PC-9 (cell line): Measurements from ENCODE around the gene TM4SF1. TPM values are rescaled to one million over a fixed set of nuclear protein-coding genes. Genes with fewer than 3 reads are reported as not detected.

Experiments
- BruUV-seq: library from RNA; stranded (reverse); fragments of 400-500 nt; replicated peaks from 2 replicates; lab custom pipeline; 2021; lab: Mats Ljungman, UMichigan
- CTCF ChIA-PET: fragments of 300-600 bp; sonication (Branson Sonifier 250); formaldehyde crosslinking; loops from one replicate; lab custom pipeline; 2022; ENCODE audit warnings: antibody characterized with exemption; lab: Charles Lee
- POLR2A ChIA-PET: fragments of 300-600 bp; sonication (Branson Sonifier 250); formaldehyde crosslinking; loops from one replicate; lab custom pipeline; 2022; ENCODE audit warnings: antibody characterized with exemption; ENCODE audit not compliant: unreplicated experiment; lab: Charles Lee
- DNase-seq, 2 experiments: peaks; one replicate each; pipeline versions ENCODE4 v3.0.0 to v3.0.0-alpha.2; 2015 to 2022; ENCODE audit warnings: mixed read lengths in 1 of 2
- H2AFZ ChIP-seq: fragments of 200-600 bp; sonication (generic); 2 replicates; pipeline ENCODE4 v1.8.1; 2017; ENCODE audit warnings: antibody characterized with exemption
- H3F3A ChIP-seq: fragments of 200-600 bp; sonication (generic); 2 replicates; pipeline ENCODE4 v1.8.1; 2017; ENCODE audit warnings: antibody characterized with exemption, mild to moderate bottlenecking, low read depth; ENCODE audit not compliant: insufficient read depth
- H3K27ac ChIP-seq: fragments of 200-600 bp; sonication (generic); 2 replicates; pipeline ENCODE4 v1.6.1; 2016; ENCODE audit warnings: mixed run types
- H3K27me3 ChIP-seq: fragments of 200-600 bp; sonication (generic); 2 replicates; pipeline ENCODE4 v1.6.1; 2016; ENCODE audit warnings: low read depth, mixed run types; ENCODE audit not compliant: insufficient read depth
- H3K36me3 ChIP-seq: fragments of 200-600 bp; sonication (generic); 2 replicates; pipeline ENCODE4 v1.6.1; 2016; ENCODE audit warnings: low read depth, mixed run types
- H3K4me1 ChIP-seq: fragments of 200-600 bp; sonication (generic); replicated peaks from 2 replicates; pipeline ENCODE4 v1.6.1; 2016; ENCODE audit warnings: mixed run types; ENCODE audit not compliant: insufficient read depth
- H3K4me2 ChIP-seq: fragments of 200-600 bp; sonication (generic); 2 replicates; pipeline ENCODE4 v1.6.1; 2017; ENCODE audit warnings: mixed run types
- H3K4me3 ChIP-seq: fragments of 200-600 bp; sonication (generic); 2 replicates; pipeline ENCODE4 v1.6.1; 2016; ENCODE audit warnings: mixed run types
- H3K79me2 ChIP-seq: fragments of 200-600 bp; sonication (generic); 2 replicates; pipeline ENCODE4 v1.6.1; 2017; ENCODE audit warnings: low read depth, mixed run types
- H3K9me2 ChIP-seq: fragments of 200-600 bp; sonication (generic); 2 replicates; pipeline ENCODE4 v1.8.1; 2017; ENCODE audit warnings: mild to moderate bottlenecking; ENCODE audit not compliant: insufficient read depth
- H3K9me3 ChIP-seq: fragments of 200-600 bp; sonication (generic); 2 replicates; pipeline ENCODE4 v1.8.1; 2016; ENCODE audit warnings: low read depth; ENCODE audit not compliant: insufficient read depth
- H4K20me1 ChIP-seq: fragments of 200-600 bp; sonication (generic); 2 replicates; pipeline ENCODE4 v1.8.1; 2017; ENCODE audit not compliant: insufficient read depth
- EZH2 ChIP-seq: fragments of 200-600 bp; sonication (generic); IDR thresholded peaks from 2 replicates; pipeline ENCODE4 v1.8.0; 2017; ENCODE audit warnings: antibody characterized with exemption, low read depth
- intact Hi-C: fragments of 100-400 bp; cut with micrococcal nuclease; formaldehyde crosslinking; loops from one replicate; pipeline ENCODE4 v1.10.0; 2022; ENCODE audit not compliant: unreplicated experiment
- total RNA-seq: library from RNA; stranded (reverse); gene quantifications from 2 replicates; pipeline ENCODE4 v1.2.3, GENCODE V29; 2021
- TF ChIP-seq, protein P1 (sequence below): fragments of 200-600 bp; sonication (generic); conservative IDR thresholded peaks from 2 replicates; pipeline ENCODE4 v1.6.1; 2017; ENCODE audit warnings: mixed run types, antibody characterized with exemption, mild to moderate bottlenecking, moderate library complexity

Gene TM4SF1
- total RNA-seq, 1 experiment from 2014 or later: 146 TPM

- peak overlapping the region; percentile 98 for H3K4me2 ChIP-seq
- H3K4me3 ChIP-seq: peak overlapping the region; percentile 92
- ChIA-PET CTCF (interaction anchor here (0.7 to 1.2 kb wide), 3 partner anchors 26 to 112 kb away, joined by 3 to 5 read pairs (median 4); partner anchors contain the start of gene TM4SF4), POLR2A (interaction anchor here (0.5 to 2.1 kb wide), 6 partner anchors 8 to 280 kb away, joined by 3 to 35 read pairs (median 8); no protein-coding TSS in a partner anchor)
- H3K79me2 ChIP-seq: peaks cover 41% of the 10 kb centered on the region
- no peaks in the 10 kb centered on the region for H3K27me3 ChIP-seq
- BruUV-seq: no TSS peak
- H3K9me2 ChIP-seq: no peaks in the 10 kb centered on the region
- H3K4me1 ChIP-seq: peaks cover 54% of the 10 kb centered on the region
- H4K20me1 ChIP-seq: no peaks in the 10 kb centered on the region
- peak in 1 of 2 experiments; percentile 22 for DNase-seq
- H3K9me3 ChIP-seq: no peaks in the 10 kb centered on the region
- peaks cover 25% of the 10 kb centered on the region for H3K36me3 ChIP-seq
- TF ChIP-seq, protein P1, sequence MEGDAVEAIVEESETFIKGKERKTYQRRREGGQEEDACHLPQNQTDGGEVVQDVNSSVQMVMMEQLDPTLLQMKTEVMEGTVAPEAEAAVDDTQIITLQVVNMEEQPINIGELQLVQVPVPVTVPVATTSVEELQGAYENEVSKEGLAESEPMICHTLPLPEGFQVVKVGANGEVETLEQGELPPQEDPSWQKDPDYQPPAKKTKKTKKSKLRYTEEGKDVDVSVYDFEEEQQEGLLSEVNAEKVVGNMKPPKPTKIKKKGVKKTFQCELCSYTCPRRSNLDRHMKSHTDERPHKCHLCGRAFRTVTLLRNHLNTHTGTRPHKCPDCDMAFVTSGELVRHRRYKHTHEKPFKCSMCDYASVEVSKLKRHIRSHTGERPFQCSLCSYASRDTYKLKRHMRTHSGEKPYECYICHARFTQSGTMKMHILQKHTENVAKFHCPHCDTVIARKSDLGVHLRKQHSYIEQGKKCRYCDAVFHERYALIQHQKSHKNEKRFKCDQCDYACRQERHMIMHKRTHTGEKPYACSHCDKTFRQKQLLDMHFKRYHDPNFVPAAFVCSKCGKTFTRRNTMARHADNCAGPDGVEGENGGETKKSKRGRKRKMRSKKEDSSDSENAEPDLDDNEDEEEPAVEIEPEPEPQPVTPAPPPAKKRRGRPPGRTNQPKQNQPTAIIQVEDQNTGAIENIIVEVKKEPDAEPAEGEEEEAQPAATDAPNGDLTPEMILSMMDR: no peak
- TF ChIP-seq EZH2: no peak
- intact Hi-C loops: no loop called here
- H2AFZ ChIP-seq: no peak overlapping the region
- peaks cover 43% of the 10 kb centered on the region for H3F3A ChIP-seq
- peak overlapping the region; percentile 99 for H3K27ac ChIP-seq
Observed at GRCh38 chr3:149378478-149379309, 1.2 kb upstream of the TM4SF1 start.

DNA sequence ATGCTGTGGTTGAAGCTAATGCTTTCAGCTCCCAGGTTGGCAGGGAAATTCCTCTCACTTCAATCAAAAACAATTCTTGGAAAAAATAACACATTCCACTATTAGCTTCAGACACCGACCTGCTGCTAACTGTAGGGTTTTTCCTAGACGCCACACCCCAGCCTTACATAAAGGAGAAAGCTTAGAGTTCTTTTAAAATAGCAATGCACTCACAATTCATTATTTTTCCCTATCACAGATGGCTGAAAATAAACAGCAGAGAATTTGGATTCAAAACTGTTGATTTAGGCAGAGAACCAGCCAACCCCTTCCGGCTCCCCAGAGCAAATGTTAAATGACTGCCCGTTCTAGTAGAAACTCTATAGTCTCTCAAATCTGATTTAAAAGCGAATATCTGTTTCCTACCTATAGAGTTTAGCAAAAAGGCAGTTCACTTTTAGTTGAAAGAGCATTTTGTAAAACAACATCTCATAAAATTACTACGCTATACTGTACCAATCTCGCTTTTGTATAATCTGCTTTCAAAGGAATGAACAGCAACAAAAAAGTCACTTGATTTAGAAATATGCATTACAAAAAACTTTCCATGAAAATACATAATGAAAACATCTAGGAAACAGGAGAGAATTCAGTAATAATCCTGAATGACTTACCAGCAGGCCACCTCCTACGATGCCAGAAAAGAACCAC is 586 bp downstream of the TM4SF1 start:
- Histone ChIP-seq H3K79me2 (peaks cover 58% of the 10 kb centered on the region), H3K9me3 (no peaks in the 10 kb centered on the region), H3K27me3 (no peaks in the 10 kb centered on the region), H3K4me2 (peak overlapping the region; percentile 98), H2AFZ (no peak overlapping the region), H3K4me1 (peaks cover 64% of the 10 kb centered on the region), H3K4me3 (peak overlapping the region; percentile 92), H3K36me3 (peaks cover 43% of the 10 kb centered on the region), H3K9me2 (no peaks in the 10 kb centered on the region), H3F3A (peaks cover 60% of the 10 kb centered on the region), H3K27ac (peak overlapping the region; percentile 99), H4K20me1 (no peaks in the 10 kb centered on the region)
- intact Hi-C loops: loop anchor here (1.0 to 2.0 kb wide), 5 partner anchors 9 to 103 kb away; no protein-coding TSS in a partner anchor
- TF ChIP-seq, protein P1: 0 out of 2 replicates have a peak, but pooled peaks have one; percentile 19
- no peak for TF ChIP-seq EZH2
- TSS peak; percentile 45 for BruUV-seq
- DNase-seq: no peak
- ChIA-PET CTCF (no interaction called here), POLR2A (interaction anchor here (0.6 to 2.1 kb wide), 11 partner anchors 8 to 96 kb away, joined by 3 to 35 read pairs (median 6); no protein-coding TSS in a partner anchor)

DNA sequence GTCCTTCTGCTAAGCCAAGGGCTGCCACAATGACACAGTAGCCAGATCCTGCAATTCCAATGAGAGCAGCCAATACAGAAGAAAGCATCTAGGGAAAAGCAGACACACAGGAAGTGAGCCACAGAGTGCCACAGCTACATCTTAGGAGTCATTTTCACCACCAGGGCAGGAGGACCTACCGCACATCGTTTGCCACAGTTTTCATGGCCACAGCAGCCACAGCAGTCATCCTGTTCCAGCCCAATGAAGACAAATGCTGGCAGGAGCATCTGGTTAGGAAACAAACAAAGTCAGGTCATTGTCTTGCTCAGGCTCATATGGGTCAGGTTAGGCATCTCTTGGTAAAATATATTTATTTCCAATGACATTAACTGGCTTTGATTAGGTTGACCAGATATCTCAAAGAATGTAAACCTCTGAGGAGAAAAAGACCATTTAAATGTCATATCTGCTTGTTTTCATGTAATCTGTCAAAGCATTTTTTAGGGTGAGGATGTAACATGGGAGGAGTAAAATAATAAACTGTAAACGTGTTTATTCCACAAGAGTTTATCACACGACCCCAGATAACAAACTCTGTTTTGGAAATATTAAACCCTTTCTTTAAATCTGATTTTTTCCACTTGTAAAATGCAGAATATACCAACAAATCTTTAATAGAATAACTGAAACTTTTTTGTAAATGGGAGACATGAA is 1.8 kb downstream of the TM4SF1 start:
- peaks cover 56% of the 10 kb centered on the region for H3K36me3 ChIP-seq

More for the DNA sequence above, 1.8 kb downstream of the TM4SF1 start:
- no peaks in the 10 kb centered on the region for H4K20me1 ChIP-seq
- peak overlapping the region; percentile 92 for H3K4me3 ChIP-seq
- BruUV-seq: no TSS peak
- H2AFZ ChIP-seq: no peak overlapping the region
- no peaks in the 10 kb centered on the region for H3K9me3 ChIP-seq
- H3K27ac ChIP-seq: peak overlapping the region; percentile 99
- TF ChIP-seq, protein P1: no peak
- no peak for TF ChIP-seq EZH2
- DNase-seq: no peak
- intact Hi-C loops: loop anchor here (2.0 kb wide), 2 partner anchors 19 to 75 kb away; no protein-coding TSS in a partner anchor
- CTCF ChIA-PET: interaction anchor here (0.7 kb wide), 1 partner anchor 1931 kb away, joined by 3 read pairs; no protein-coding TSS in a partner anchor
- peak overlapping the region; percentile 98 for H3K4me2 ChIP-seq
- peaks cover 68% of the 10 kb centered on the region for H3K79me2 ChIP-seq
- POLR2A ChIA-PET: no interaction called here
- H3K4me1 ChIP-seq: peaks cover 74% of the 10 kb centered on the region
- H3F3A ChIP-seq: peaks cover 72% of the 10 kb centered on the region
- H3K27me3 ChIP-seq: no peaks in the 10 kb centered on the region
- no peaks in the 10 kb centered on the region for H3K9me2 ChIP-seq
